Activated T-cell treated with anti-CD3 and anti-CD28 coated beads, Interleukin-2, amount 50 U/mL, for 72 hours (primary cell): Measurements from ENCODE around the gene RBBP7. TPM values are rescaled to one million over a fixed set of nuclear protein-coding genes. Genes with fewer than 3 reads are reported as not detected.
A peak's percentile ranks its signal among the peaks of the same experiment; 100 is the strongest.

Experiments used
- ATAC-seq, 2 donors: fragments of 150-1000 bp; cut with Tn5 transposase; replicated peaks in 1 of 2; 2 replicates each; pipeline ENCODE4 v1.10.0; 2021; ENCODE audit warnings: moderate library complexity in 2 of 2, mild to moderate bottlenecking in 1 of 2
- DNase-seq, 2 donors: peaks; one replicate each; pipeline ENCODE4 v3.0.0; 2021 to 2022; ENCODE audit warnings: mixed read lengths in 1 of 2
- H3K27ac Mint-ChIP-seq: one replicate; pipeline ENCODE4 v1.8.0; 2022; ENCODE audit warnings: mild to moderate bottlenecking, moderate library complexity, mixed read lengths
- H3K27me3 Mint-ChIP-seq: one replicate; pipeline ENCODE4 v1.8.0; 2022; ENCODE audit warnings: low read depth, mixed read lengths
- H3K36me3 Mint-ChIP-seq, 2 donors: one replicate each; pipeline ENCODE4 v1.8.0; 2022; ENCODE audit warnings: mixed read lengths in 2 of 2, mild to moderate bottlenecking in 1 of 2; ENCODE audit not compliant: insufficient read depth in 2 of 2
- H3K4me1 Mint-ChIP-seq: one replicate; pipeline ENCODE4 v1.8.0; 2022; ENCODE audit warnings: low read depth, mixed read lengths
- H3K4me3 Mint-ChIP-seq, 2 donors: one replicate each; pipeline ENCODE4 v1.8.0; 2022; ENCODE audit warnings: mild to moderate bottlenecking in 2 of 2, mixed read lengths in 2 of 2, moderate library complexity in 2 of 2
- H3K9me3 Mint-ChIP-seq, 2 donors: one replicate each; pipeline ENCODE4 v1.8.0; 2022; ENCODE audit warnings: mixed read lengths in 2 of 2
- total RNA-seq, 2 donors: library from RNA; stranded (reverse); gene quantifications; one replicate each; pipeline ENCODE4 v1.2.3, GENCODE V29; 2022

Gene RBBP7
- total RNA-seq, 2 donors from 2014 or later: 234 to 265 TPM

- Mint-ChIP-seq H3K9me3 (peaks cover 0 to 1% of the 10 kb centered on the region in 2 donors), H3K4me1 (peaks cover 4% of the 10 kb centered on the region)
Measured at GRCh38 chrX:16797358-16797757, 72.8 kb downstream of the RBBP7 start.

GRCh38 chrX:16796298-16796697, 73.9 kb downstream of the RBBP7 start:
- ATAC-seq (no peak), DNase-seq (no peak)
- Mint-ChIP-seq H3K9me3 (peaks cover 0 to 1% of the 10 kb centered on the region in 2 donors), H3K4me1 (peaks cover 4% of the 10 kb centered on the region), H3K27ac (no peak overlapping the region), H3K36me3 (peaks cover 1 to 18% of the 10 kb centered on the region in 2 donors), H3K4me3 (no peak overlapping the region), H3K27me3 (no peaks in the 10 kb centered on the region)

More at GRCh38 chrX:16797358-16797757, 72.8 kb downstream of the RBBP7 start:
- DNase-seq (no peak), ATAC-seq (no peak)
- Mint-ChIP-seq H3K27ac (peak overlapping the region; percentile 76), H3K4me3 (no peak overlapping the region), H3K27me3 (no peaks in the 10 kb centered on the region), H3K36me3 (peaks cover 1 to 19% of the 10 kb centered on the region in 2 donors)

Other genes starting within 250 kb of the RBBP7 start
- gene S100G, start 220.2 kb downstream of the RBBP7 start, total RNA-seq: not detected
- gene CTPS2, start 157.7 kb downstream of the RBBP7 start, total RNA-seq: 1 to 10 TPM; 8.1 to 8.3 TPM
- gene SYAP1, start 150.8 kb downstream of the RBBP7 start, total RNA-seq: 10 to 100 TPM; 15.3 to 20.8 TPM
- gene TXLNG, start 83.9 kb downstream of the RBBP7 start, total RNA-seq: 10 to 100 TPM; 15.3 to 24.6 TPM
- under 1 TPM; 0.39 to 0.67 TPM for gene REPS2, start 76.3 kb upstream of the RBBP7 start, total RNA-seq